ENCODE results near the gene HMCES. TPM values are rescaled to one million over a fixed set of nuclear protein-coding genes. Genes with fewer than 3 reads are reported as not detected.

The HMCES gene
- 10 to 100 TPM; 18.2 to 36.7 (median 27.9) TPM for total RNA-seq

DNA sequence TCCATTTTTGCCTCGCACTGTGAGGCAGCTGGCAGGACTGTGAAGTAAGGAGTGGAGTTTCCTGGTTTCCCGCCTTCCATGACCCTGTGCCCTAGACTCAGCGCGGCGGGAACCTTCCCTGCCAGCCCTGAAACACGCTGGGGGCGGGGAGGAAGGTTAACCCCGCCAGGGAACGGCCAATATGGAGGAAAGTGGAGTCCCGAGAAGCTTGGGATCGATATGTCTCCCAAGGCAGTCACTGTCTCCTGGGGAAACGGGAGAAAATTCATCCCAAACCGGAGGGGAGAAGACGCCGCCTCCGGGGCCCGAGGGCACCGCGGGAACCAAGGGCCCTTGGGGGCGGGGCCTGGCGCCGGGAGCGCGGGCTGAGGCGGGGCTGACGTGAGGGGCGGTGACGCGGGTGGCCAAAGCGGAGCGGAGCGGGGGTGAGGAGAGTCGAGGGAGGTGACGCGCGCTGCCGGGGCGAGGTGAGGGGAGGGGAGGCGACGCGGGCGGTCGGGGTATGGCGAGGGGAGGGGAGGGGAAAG, at the start of gene HMCES:
HMCES (plus strand) TSS at position 432 of the 527 bp plus-strand sequence. CDS start 863 bp downstream, outside the sequence.
- Histone ChIP-seq H3K4me1 (peaks cover 0 to 42% (median 22%) of the 10 kb centered on the region in 4 donors), H3K4me3 (peak within 1 kb of the TSS; percentile 74 to 99 (median 87)), H3K27ac (peak within 1 kb of the TSS; percentile 87 to 99 (median 95)), H3K9me3 (no peaks in the 10 kb centered on the region), H3K27me3 (no peaks in the 10 kb centered on the region), H3K36me3 (peaks cover 0 to 52% (median 0%) of the 10 kb centered on the region in 3 donors)
- 0 to 1% methylated on average over 26 to 41 of the region's 44 CpGs for WGBS, 2 donors
- peak in 2 of 5 experiments; percentile 22 to 35 for TF ChIP-seq CTCF (IDR thresholded peaks at IDR 0.05)
- peak; percentile 43 to 85 for TF ChIP-seq POLR2A (IDR thresholded peaks at IDR 0.05)
- peak in 1 of 2 donors; percentile 90 for TF ChIP-seq EP300 (IDR thresholded peaks at IDR 0.05)
- DNase-seq (ENCODE audit: low spot score in 2 of 2): peak; percentile 86 to 87

DNA sequence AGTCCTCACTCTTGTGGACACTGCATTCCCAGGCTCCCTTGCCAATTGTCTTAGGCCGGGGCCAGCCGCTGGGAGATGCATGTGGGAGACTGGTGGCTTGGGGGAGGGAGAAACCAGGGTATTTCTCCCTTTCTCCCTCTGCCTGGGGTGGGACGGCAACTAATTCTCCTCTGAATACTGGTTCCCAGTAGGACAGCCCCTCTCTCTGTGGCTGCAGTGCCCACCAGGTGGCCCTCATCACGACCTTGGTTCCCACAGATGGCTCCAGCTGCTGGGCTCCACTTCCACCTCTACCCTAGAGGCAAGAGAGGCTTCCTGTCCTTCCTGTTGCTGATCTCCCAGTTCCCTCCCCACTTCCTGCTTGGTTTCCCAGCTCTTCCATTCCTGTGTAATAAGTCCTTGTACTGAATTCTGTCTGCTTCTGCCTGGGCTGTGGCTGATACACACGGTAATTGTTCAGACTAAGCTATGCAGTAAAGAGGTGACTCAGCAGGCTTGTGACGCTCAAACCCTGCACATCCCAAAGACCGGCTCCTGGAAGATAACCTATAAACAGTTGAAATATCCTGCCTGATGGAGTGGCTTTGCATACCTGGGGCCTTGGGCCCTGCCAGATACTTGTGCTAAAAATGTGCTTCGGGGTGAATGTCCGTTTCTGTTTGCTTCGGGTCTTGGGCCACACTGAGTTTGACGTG, 49.6 kb upstream of the HMCES start:
- no peak for DNase-seq (ENCODE audit: low spot score in 2 of 2)
- 59 to 61% methylated on average over 11 of the region's 11 CpGs for WGBS, 2 donors
- Histone ChIP-seq H3K27me3 (no peaks in the 10 kb centered on the region), H3K36me3 (no peaks in the 10 kb centered on the region), H3K4me1 (peaks cover 0 to 37% (median 17%) of the 10 kb centered on the region in 4 donors), H3K4me3 (no peak overlapping the region), H3K27ac (peak overlapping the region in 2 of 4 donors; percentile 41 to 57), H3K9me3 (no peaks in the 10 kb centered on the region)
- TF ChIP-seq EP300 (IDR thresholded peaks at IDR 0.05): no peak
- no peak for TF ChIP-seq CTCF (IDR thresholded peaks at IDR 0.05)
- TF ChIP-seq POLR2A (IDR thresholded peaks at IDR 0.05): no peak

- no peak overlapping the region for H3K4me3 ChIP-seq
- no peaks in the 10 kb centered on the region for H3K27me3 ChIP-seq
- DNase-seq (ENCODE audit: low spot score in 2 of 2): peak in 1 of 2 donors; percentile 31
- TF ChIP-seq CTCF (IDR thresholded peaks at IDR 0.05) (no peak), EP300 (IDR thresholded peaks at IDR 0.05) (peak in 1 of 2 donors; percentile 75)
- 61% methylated on average over 7 of the region's 7 CpGs for WGBS, 2 donors
- H3K27ac ChIP-seq: peak overlapping the region in 2 of 4 donors; percentile 41 to 77
- H3K4me1 ChIP-seq: peaks cover 0 to 25% (median 8%) of the 10 kb centered on the region in 4 donors
- H3K36me3 ChIP-seq: no peaks in the 10 kb centered on the region
- no peaks in the 10 kb centered on the region for H3K9me3 ChIP-seq
Observed at GRCh38 chr3:129230311-129231019, 48.2 kb upstream of the HMCES start.

- no peak overlapping the region for H3K4me3 ChIP-seq
- DNase-seq (ENCODE audit: low spot score in 2 of 2): no peak
- H3K27me3 ChIP-seq: no peaks in the 10 kb centered on the region
- H3K27ac ChIP-seq: peak overlapping the region in 1 of 4 donors; percentile 77
- TF ChIP-seq EP300 (IDR thresholded peaks at IDR 0.05) (no peak), POLR2A (IDR thresholded peaks at IDR 0.05) (no peak), CTCF (IDR thresholded peaks at IDR 0.05) (no peak)
- WGBS, 2 donors: 75 to 76% methylated on average over 10 of the region's 10 CpGs
- no peaks in the 10 kb centered on the region for H3K36me3 ChIP-seq
- H3K9me3 ChIP-seq: no peaks in the 10 kb centered on the region
- peaks cover 0 to 14% (median 4%) of the 10 kb centered on the region in 4 donors for H3K4me1 ChIP-seq
Observed at GRCh38 chr3:129231331-129232119, 47.1 kb upstream of the HMCES start.

Data from tibial nerve (tissue), 4 donors.